Calu3 (cell line): Measurements from ENCODE around the gene PRDM2. TPM values are rescaled to one million over a fixed set of nuclear protein-coding genes. Genes with fewer than 3 reads are reported as not detected.

Experiments used
- BruUV-seq: library from RNA; stranded (reverse); fragments of 400-500 nt; replicated peaks from 2 replicates; lab custom pipeline; 2021; lab: Mats Ljungman, UMichigan
- CTCF ChIA-PET: fragments of 300-600 bp; sonication (Branson Sonifier 250); formaldehyde crosslinking; loops from one replicate; lab custom pipeline; 2022; ENCODE audit warnings: antibody characterized with exemption; lab: Charles Lee
- DNase-seq: peaks from one replicate; pipeline ENCODE4 v3.0.0; 2022
- H3K27ac Mint-ChIP-seq: one replicate; pipeline ENCODE4 v1.8.0; 2022; ENCODE audit warnings: mixed read lengths; ENCODE audit not compliant: unreplicated experiment
- H3K27me3 Mint-ChIP-seq: one replicate; pipeline ENCODE4 v1.8.0; 2022; ENCODE audit warnings: mixed read lengths; ENCODE audit not compliant: unreplicated experiment
- H3K36me3 Mint-ChIP-seq: one replicate; pipeline ENCODE4 v1.8.0; 2022; ENCODE audit warnings: mild to moderate bottlenecking, moderate library complexity, mixed read lengths; ENCODE audit not compliant: insufficient read depth, unreplicated experiment
- H3K4me1 Mint-ChIP-seq: one replicate; pipeline ENCODE4 v1.8.0; 2022; ENCODE audit warnings: mild to moderate bottlenecking, low read depth, mixed read lengths; ENCODE audit not compliant: unreplicated experiment
- H3K4me3 Mint-ChIP-seq: one replicate; pipeline ENCODE4 v1.8.0; 2022; ENCODE audit warnings: mild to moderate bottlenecking, low read depth, moderate library complexity, mixed read lengths; ENCODE audit not compliant: unreplicated experiment
- H3K9me3 Mint-ChIP-seq: one replicate; pipeline ENCODE4 v1.8.0; 2022; ENCODE audit warnings: low read depth, mixed read lengths; ENCODE audit not compliant: unreplicated experiment
- CTCF ChIP-seq: fragments of 200-600 bp; IDR thresholded peaks from one replicate; pipeline ENCODE4 v1.8.0; 2022; ENCODE audit warnings: antibody characterized with exemption; ENCODE audit not compliant: unreplicated experiment
- intact Hi-C: fragments of 100-400 bp; cut with micrococcal nuclease; formaldehyde crosslinking; loops from one replicate; pipeline ENCODE4 v1.10.0; 2022; ENCODE audit not compliant: unreplicated experiment
- total RNA-seq: library from RNA; stranded (reverse); gene quantifications from 2 replicates; pipeline ENCODE4 v1.2.3, GENCODE V29; 2022

Gene PRDM2
- total RNA-seq, 1 experiment from 2014 or later, result 29.9 TPM

- no peak for DNase-seq
- H3K9me3 Mint-ChIP-seq, result peaks cover 3% of the 10 kb centered on the region
- H3K4me3 Mint-ChIP-seq, result no peak overlapping the region
- intact Hi-C loops, result loop anchor here (10.0 kb wide), 1 partner anchor 107 kb away; no protein-coding TSS in a partner anchor
- H3K27me3 Mint-ChIP-seq, result no peaks in the 10 kb centered on the region
- no peak overlapping the region for H3K27ac Mint-ChIP-seq
- H3K36me3 Mint-ChIP-seq, result no peaks in the 10 kb centered on the region
- CTCF ChIA-PET, result no interaction called here
- H3K4me1 Mint-ChIP-seq, result no peaks in the 10 kb centered on the region
- no peak for TF ChIP-seq CTCF
- BruUV-seq, result no TSS peak
These were observed 138.2 kb downstream of the PRDM2 start for GRCh38 chr1:13838236-13838635.

GRCh38 chr1:13842497-13842896 is 142.5 kb downstream of the PRDM2 start:
- no peak for TF ChIP-seq CTCF
- BruUV-seq, result no TSS peak
- Mint-ChIP-seq H3K36me3 (no peaks in the 10 kb centered on the region), H3K9me3 (peaks cover 5% of the 10 kb centered on the region), H3K4me1 (no peaks in the 10 kb centered on the region), H3K4me3 (no peak overlapping the region), H3K27me3 (no peaks in the 10 kb centered on the region), H3K27ac (no peak overlapping the region)
- no peak for DNase-seq
- CTCF ChIA-PET, result no interaction called here
- intact Hi-C loops, result no loop called here

GRCh38 chr1:13851726-13852125 is 151.7 kb downstream of the PRDM2 start:
- Mint-ChIP-seq H3K4me1 (no peaks in the 10 kb centered on the region), H3K27me3 (no peaks in the 10 kb centered on the region), H3K36me3 (no peaks in the 10 kb centered on the region), H3K4me3 (no peak overlapping the region), H3K9me3 (peaks cover 14% of the 10 kb centered on the region), H3K27ac (no peak overlapping the region)
- intact Hi-C loops, result no loop called here
- CTCF ChIA-PET, result no interaction called here
- BruUV-seq, result no TSS peak
- DNase-seq, result no peak
- TF ChIP-seq CTCF, result no peak

GRCh38 chr1:13855554-13855953 is 155.6 kb downstream of the PRDM2 start:
- H3K27ac Mint-ChIP-seq, result no peak overlapping the region
- H3K9me3 Mint-ChIP-seq, result peaks cover 8% of the 10 kb centered on the region
- no peaks in the 10 kb centered on the region for H3K4me1 Mint-ChIP-seq
- BruUV-seq, result no TSS peak
- no peak overlapping the region for H3K4me3 Mint-ChIP-seq
- intact Hi-C loops, result no loop called here
- no peak for DNase-seq
- H3K27me3 Mint-ChIP-seq, result no peaks in the 10 kb centered on the region
- no peaks in the 10 kb centered on the region for H3K36me3 Mint-ChIP-seq
- no peak for TF ChIP-seq CTCF
- CTCF ChIA-PET, result no interaction called here
